ENCODE data around the gene PRDM16. TPM values are rescaled to one million over a fixed set of nuclear protein-coding genes. Genes with fewer than 3 reads are reported as not detected.

Gene PRDM16
- total and polyA plus RNA-seq, 2 of the 13 experiments (the other 11 are each of a cell fraction or from before 2014, with no cell fraction given): 0.15 to 0.81 TPM

DNA sequence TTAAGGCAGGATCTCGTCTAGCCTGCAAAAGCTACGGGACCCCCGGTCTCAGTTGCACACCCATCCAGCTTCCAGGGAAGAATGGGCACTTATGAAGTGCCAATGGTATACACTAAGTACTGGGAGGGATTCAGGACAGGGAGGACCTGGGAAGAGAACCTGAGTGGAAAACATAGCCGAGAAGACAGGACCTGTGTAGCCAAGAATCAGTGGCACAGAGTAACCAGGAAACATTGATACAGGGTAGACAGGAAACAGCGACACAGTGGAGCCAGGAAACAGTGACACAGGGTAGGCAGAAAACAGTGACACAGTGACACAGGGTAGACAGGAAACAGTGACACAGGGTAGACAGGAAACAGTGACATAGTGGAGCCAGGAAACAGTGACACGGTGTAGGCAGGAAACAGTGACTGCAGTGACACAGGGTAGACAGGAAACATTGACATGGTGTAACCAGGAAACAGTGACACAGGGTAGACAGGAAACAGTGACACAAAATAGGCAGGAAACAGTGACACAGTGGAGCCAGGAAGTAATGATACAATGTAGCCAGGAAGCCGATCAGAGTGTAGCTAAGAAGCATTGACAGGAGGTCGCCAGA lies 247.4 kb downstream of the PRDM16 start (continued):
- no peak for TF ChIP-seq ZIK1 (CRISPR knock-in tag; IDR thresholded peaks at IDR 0.05; ENCODE audit: borderline replicate concordance, low read depth)
- TF ChIP-seq, protein P1, sequence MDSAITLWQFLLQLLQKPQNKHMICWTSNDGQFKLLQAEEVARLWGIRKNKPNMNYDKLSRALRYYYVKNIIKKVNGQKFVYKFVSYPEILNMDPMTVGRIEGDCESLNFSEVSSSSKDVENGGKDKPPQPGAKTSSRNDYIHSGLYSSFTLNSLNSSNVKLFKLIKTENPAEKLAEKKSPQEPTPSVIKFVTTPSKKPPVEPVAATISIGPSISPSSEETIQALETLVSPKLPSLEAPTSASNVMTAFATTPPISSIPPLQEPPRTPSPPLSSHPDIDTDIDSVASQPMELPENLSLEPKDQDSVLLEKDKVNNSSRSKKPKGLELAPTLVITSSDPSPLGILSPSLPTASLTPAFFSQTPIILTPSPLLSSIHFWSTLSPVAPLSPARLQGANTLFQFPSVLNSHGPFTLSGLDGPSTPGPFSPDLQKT (CRISPR knock-in tag; IDR thresholded peaks at IDR 0.05; ENCODE audit: borderline replicate concordance): no peak
- TF ChIP-seq, protein P2, sequence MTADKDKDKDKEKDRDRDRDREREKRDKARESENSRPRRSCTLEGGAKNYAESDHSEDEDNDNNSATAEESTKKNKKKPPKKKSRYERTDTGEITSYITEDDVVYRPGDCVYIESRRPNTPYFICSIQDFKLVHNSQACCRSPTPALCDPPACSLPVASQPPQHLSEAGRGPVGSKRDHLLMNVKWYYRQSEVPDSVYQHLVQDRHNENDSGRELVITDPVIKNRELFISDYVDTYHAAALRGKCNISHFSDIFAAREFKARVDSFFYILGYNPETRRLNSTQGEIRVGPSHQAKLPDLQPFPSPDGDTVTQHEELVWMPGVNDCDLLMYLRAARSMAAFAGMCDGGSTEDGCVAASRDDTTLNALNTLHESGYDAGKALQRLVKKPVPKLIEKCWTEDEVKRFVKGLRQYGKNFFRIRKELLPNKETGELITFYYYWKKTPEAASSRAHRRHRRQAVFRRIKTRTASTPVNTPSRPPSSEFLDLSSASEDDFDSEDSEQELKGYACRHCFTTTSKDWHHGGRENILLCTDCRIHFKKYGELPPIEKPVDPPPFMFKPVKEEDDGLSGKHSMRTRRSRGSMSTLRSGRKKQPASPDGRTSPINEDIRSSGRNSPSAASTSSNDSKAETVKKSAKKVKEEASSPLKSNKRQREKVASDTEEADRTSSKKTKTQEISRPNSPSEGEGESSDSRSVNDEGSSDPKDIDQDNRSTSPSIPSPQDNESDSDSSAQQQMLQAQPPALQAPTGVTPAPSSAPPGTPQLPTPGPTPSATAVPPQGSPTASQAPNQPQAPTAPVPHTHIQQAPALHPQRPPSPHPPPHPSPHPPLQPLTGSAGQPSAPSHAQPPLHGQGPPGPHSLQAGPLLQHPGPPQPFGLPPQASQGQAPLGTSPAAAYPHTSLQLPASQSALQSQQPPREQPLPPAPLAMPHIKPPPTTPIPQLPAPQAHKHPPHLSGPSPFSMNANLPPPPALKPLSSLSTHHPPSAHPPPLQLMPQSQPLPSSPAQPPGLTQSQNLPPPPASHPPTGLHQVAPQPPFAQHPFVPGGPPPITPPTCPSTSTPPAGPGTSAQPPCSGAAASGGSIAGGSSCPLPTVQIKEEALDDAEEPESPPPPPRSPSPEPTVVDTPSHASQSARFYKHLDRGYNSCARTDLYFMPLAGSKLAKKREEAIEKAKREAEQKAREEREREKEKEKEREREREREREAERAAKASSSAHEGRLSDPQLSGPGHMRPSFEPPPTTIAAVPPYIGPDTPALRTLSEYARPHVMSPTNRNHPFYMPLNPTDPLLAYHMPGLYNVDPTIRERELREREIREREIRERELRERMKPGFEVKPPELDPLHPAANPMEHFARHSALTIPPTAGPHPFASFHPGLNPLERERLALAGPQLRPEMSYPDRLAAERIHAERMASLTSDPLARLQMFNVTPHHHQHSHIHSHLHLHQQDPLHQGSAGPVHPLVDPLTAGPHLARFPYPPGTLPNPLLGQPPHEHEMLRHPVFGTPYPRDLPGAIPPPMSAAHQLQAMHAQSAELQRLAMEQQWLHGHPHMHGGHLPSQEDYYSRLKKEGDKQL (CRISPR knock-in tag; IDR thresholded peaks at IDR 0.05; ENCODE audit: low read depth): no peak
- no peak for TF ChIP-seq FOXP1 (IDR thresholded peaks at IDR 0.05)
- TF ChIP-seq FOXP1 (CRISPR knock-in tag; IDR thresholded peaks at IDR 0.05): no peak
- peak; percentile 40; the same call in 1 of the 2 replicates for TF ChIP-seq ZKSCAN8 (CRISPR knock-in tag; IDR thresholded peaks at IDR 0.05; ENCODE audit: borderline replicate concordance)
- no peak for TF ChIP-seq ZNF562 (CRISPR knock-in tag; IDR thresholded peaks at IDR 0.05; ENCODE audit: borderline replicate concordance)
- TF ChIP-seq PRMT3 (CRISPR knock-in tag; IDR thresholded peaks at IDR 0.05; ENCODE audit: borderline replicate concordance, low read depth): no peak
- 0 out of 2 replicates have a peak, but pooled peaks have one; percentile 14 for TF ChIP-seq MED1 (CRISPR knock-in tag; IDR thresholded peaks at IDR 0.05)
- TF ChIP-seq TOPORS (CRISPR knock-in tag; IDR thresholded peaks at IDR 0.05): no peak
- TF ChIP-seq ZMYM2 (CRISPR knock-in tag; IDR thresholded peaks at IDR 0.05): no peak
- TF ChIP-seq, protein P3, sequence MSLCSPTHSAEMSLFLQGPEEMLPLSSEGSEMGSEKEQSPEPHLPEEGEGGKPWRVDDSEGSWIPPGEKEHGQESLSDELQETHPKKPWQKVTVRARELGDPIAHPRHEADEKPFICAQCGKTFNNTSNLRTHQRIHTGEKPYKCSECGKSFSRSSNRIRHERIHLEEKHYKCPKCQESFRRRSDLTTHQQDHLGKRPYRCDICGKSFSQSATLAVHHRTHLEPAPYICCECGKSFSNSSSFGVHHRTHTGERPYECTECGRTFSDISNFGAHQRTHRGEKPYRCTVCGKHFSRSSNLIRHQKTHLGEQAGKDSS (CRISPR knock-in tag; IDR thresholded peaks at IDR 0.05; ENCODE audit: borderline replicate concordance, low read depth): 0 out of 2 replicates have a peak, but pooled peaks have one; percentile 18
- TF ChIP-seq SP5 (CRISPR knock-in tag; IDR thresholded peaks at IDR 0.05; ENCODE audit: borderline replicate concordance, low read depth): no peak
- TF ChIP-seq, protein P4, sequence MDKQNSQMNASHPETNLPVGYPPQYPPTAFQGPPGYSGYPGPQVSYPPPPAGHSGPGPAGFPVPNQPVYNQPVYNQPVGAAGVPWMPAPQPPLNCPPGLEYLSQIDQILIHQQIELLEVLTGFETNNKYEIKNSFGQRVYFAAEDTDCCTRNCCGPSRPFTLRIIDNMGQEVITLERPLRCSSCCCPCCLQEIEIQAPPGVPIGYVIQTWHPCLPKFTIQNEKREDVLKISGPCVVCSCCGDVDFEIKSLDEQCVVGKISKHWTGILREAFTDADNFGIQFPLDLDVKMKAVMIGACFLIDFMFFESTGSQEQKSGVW (CRISPR knock-in tag; IDR thresholded peaks at IDR 0.05; ENCODE audit: borderline replicate concordance): no peak
- TF ChIP-seq ETV5 (CRISPR knock-in tag; IDR thresholded peaks at IDR 0.05; ENCODE audit: borderline replicate concordance): peak; percentile 46; the same call in 1 of the 2 replicates
- TF ChIP-seq, protein P5, sequence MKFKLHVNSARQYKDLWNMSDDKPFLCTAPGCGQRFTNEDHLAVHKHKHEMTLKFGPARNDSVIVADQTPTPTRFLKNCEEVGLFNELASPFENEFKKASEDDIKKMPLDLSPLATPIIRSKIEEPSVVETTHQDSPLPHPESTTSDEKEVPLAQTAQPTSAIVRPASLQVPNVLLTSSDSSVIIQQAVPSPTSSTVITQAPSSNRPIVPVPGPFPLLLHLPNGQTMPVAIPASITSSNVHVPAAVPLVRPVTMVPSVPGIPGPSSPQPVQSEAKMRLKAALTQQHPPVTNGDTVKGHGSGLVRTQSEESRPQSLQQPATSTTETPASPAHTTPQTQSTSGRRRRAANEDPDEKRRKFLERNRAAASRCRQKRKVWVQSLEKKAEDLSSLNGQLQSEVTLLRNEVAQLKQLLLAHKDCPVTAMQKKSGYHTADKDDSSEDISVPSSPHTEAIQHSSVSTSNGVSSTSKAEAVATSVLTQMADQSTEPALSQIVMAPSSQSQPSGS (CRISPR knock-in tag; IDR thresholded peaks at IDR 0.05): no peak
- no peak for TF ChIP-seq AHR (CRISPR knock-in tag; IDR thresholded peaks at IDR 0.05)
- TF ChIP-seq ZSCAN25 (CRISPR knock-in tag; IDR thresholded peaks at IDR 0.05): no peak
- TF ChIP-seq, protein P6, sequence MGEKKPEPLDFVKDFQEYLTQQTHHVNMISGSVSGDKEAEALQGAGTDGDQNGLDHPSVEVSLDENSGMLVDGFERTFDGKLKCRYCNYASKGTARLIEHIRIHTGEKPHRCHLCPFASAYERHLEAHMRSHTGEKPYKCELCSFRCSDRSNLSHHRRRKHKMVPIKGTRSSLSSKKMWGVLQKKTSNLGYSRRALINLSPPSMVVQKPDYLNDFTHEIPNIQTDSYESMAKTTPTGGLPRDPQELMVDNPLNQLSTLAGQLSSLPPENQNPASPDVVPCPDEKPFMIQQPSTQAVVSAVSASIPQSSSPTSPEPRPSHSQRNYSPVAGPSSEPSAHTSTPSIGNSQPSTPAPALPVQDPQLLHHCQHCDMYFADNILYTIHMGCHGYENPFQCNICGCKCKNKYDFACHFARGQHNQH (CRISPR knock-in tag; IDR thresholded peaks at IDR 0.05): peak; percentile 100
